Measurements from ENCODE around the gene BRWD1. TPM values are rescaled to one million over a fixed set of nuclear protein-coding genes. Genes with fewer than 3 reads are reported as not detected.

Gene BRWD1
- total RNA-seq, 3 donors from 2014 or later (not counting 1 experiment from before 2014, with no cell fraction given) = 92.0 to 93.8 (median 93.3) TPM

DNA sequence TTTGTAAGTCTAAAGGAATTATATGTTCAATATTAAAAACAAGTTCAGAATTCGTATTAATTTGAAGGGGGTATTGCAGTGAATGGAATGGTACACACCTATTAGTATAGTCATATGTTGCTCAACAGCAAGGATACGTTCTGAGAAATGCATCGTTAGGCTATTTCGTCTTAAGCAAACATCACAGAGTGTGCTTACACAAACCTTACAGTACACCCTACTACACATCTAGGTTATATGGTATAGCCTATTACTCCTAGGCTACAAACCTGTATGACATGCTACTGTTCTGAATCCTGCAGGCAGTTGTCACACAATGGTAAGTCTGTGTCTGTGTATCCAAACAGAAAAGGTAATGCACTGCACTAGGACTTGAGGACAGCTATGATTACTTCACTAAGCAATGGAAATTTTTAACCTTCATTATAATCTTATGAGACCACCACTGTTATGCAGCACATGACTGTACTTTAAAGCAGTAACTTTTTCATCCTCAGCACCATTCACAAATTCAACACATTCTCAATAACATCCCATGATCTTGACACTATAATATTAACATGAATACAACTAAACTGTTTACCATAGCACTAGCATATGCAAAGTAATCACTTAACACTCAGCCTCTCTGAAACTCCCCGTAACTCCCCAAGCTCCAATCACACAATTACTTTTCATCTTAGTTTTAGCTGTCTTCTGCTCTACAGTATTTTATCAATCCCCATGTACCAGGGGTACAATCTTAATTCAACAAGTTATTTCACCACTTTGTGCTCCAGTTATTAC lies 115.8 kb downstream of the BRWD1 start:
- H3K4me1 Mint-ChIP-seq = peaks cover 23 to 27% of the 10 kb centered on the region in 2 donors
- H3K4me3 Mint-ChIP-seq = no peak overlapping the region
- no peak for DNase-seq
- Histone ChIP-seq H3K4me3 (ENCODE audit: low read length) (no peak overlapping the region), H3K27me3 (ENCODE audit: control insufficient read depth, insufficient read depth, low read length) (no peaks in the 10 kb centered on the region), H3K36me3 (ENCODE audit: control insufficient read depth, insufficient read depth, low read length) (peaks cover 71% of the 10 kb centered on the region), H3K27ac (ENCODE audit: low read length) (no peak overlapping the region), H3K9me3 (ENCODE audit: control insufficient read depth, insufficient read depth, low read length) (no peaks in the 10 kb centered on the region), H3K4me1 (ENCODE audit: control insufficient read depth, insufficient read depth, low read length) (no peaks in the 10 kb centered on the region)
- WGBS (ENCODE audit: insufficient coverage) = 100% methylated on average over 5 of the region's 5 CpGs
- H3K9me3 Mint-ChIP-seq = no peaks in the 10 kb centered on the region
- H3K27me3 Mint-ChIP-seq (ENCODE audit: low read depth in 2 of 2) = no peaks in the 10 kb centered on the region
- intact Hi-C loops (cut with micrococcal nuclease) = no loop called here
- TF ChIP-seq, protein P1, sequence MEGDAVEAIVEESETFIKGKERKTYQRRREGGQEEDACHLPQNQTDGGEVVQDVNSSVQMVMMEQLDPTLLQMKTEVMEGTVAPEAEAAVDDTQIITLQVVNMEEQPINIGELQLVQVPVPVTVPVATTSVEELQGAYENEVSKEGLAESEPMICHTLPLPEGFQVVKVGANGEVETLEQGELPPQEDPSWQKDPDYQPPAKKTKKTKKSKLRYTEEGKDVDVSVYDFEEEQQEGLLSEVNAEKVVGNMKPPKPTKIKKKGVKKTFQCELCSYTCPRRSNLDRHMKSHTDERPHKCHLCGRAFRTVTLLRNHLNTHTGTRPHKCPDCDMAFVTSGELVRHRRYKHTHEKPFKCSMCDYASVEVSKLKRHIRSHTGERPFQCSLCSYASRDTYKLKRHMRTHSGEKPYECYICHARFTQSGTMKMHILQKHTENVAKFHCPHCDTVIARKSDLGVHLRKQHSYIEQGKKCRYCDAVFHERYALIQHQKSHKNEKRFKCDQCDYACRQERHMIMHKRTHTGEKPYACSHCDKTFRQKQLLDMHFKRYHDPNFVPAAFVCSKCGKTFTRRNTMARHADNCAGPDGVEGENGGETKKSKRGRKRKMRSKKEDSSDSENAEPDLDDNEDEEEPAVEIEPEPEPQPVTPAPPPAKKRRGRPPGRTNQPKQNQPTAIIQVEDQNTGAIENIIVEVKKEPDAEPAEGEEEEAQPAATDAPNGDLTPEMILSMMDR (IDR thresholded peaks at IDR 0.05) = no peak
- H3K27ac Mint-ChIP-seq = peak overlapping the region; percentile 79 to 95
- H3K36me3 Mint-ChIP-seq = peaks cover 19% of the 10 kb centered on the region
- no peak for ATAC-seq

DNA sequence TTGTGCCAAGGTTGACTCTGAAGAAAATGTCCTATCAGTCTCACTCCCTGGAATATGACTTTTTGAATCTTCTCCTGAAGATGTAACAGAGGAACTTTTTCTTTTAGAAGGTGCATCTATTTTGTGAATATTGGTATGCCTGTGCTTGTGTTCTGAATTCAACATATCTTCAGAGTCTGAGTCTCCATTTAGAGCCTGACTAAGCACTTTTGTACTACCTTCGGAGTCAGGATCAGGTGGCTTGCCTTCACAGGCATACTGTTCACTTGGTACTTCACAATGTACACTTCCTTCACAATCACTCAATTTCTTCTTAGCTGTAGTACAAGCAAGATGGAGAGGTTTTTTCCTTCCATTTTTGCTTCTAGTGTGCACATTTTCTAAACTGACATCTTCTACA lies 116.6 kb downstream of the BRWD1 start:
- Mint-ChIP-seq H3K27me3 (ENCODE audit: low read depth in 2 of 2) (no peaks in the 10 kb centered on the region), H3K36me3 (peaks cover 19% of the 10 kb centered on the region), H3K9me3 (no peaks in the 10 kb centered on the region), H3K4me3 (peak overlapping the region; percentile 14), H3K4me1 (peaks cover 23 to 27% of the 10 kb centered on the region in 2 donors), H3K27ac (peak overlapping the region; percentile 79 to 95)
- no peak for ATAC-seq
- WGBS (ENCODE audit: insufficient coverage) = 93% methylated on average over 1 of the region's 1 CpG
- Histone ChIP-seq H3K36me3 (ENCODE audit: control insufficient read depth, insufficient read depth, low read length) (peaks cover 65% of the 10 kb centered on the region), H3K4me1 (ENCODE audit: control insufficient read depth, insufficient read depth, low read length) (no peaks in the 10 kb centered on the region), H3K27me3 (ENCODE audit: control insufficient read depth, insufficient read depth, low read length) (no peaks in the 10 kb centered on the region), H3K27ac (ENCODE audit: low read length) (peak overlapping the region; percentile 2), H3K9me3 (ENCODE audit: control insufficient read depth, insufficient read depth, low read length) (no peaks in the 10 kb centered on the region), H3K4me3 (ENCODE audit: low read length) (no peak overlapping the region)
- DNase-seq = no peak
- intact Hi-C loops (cut with micrococcal nuclease) = no loop called here
- TF ChIP-seq, protein P1 (IDR thresholded peaks at IDR 0.05) = no peak

DNA sequence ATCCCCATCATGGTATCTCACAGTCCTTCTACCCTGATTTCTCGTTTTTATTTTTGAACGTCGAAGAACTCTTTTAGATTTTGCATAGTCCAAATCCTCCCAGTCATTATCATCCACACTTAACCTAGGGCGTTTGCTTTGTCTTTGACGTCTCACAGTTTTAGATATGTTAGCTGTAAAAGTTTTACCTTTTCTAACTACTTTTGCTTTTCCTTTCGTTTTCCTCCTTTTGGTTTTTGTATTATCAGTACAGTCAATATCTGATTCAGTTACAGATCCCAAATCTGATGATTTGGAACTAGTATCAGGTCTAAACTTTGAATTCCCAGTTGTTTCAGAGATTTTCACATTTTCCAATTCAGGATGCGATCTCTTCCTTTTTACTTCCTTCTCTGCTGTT lies 117.1 kb downstream of the BRWD1 start:
- Histone ChIP-seq H3K36me3 (ENCODE audit: control insufficient read depth, insufficient read depth, low read length) (peaks cover 60% of the 10 kb centered on the region), H3K4me1 (ENCODE audit: control insufficient read depth, insufficient read depth, low read length) (no peaks in the 10 kb centered on the region), H3K27ac (ENCODE audit: low read length) (peak overlapping the region; percentile 22), H3K9me3 (ENCODE audit: control insufficient read depth, insufficient read depth, low read length) (no peaks in the 10 kb centered on the region), H3K4me3 (ENCODE audit: low read length) (no peak overlapping the region), H3K27me3 (ENCODE audit: control insufficient read depth, insufficient read depth, low read length) (no peaks in the 10 kb centered on the region)
- DNase-seq (no peak), ATAC-seq (peak; percentile 52 to 70 (median 58))
- peaks cover 23 to 27% of the 10 kb centered on the region in 2 donors for H3K4me1 Mint-ChIP-seq
- peaks cover 17% of the 10 kb centered on the region for H3K36me3 Mint-ChIP-seq
- 87% methylated on average over 5 of the region's 7 CpGs for WGBS (ENCODE audit: insufficient coverage)
- H3K27ac Mint-ChIP-seq = peak overlapping the region; percentile 79 to 95
- no peaks in the 10 kb centered on the region for H3K9me3 Mint-ChIP-seq
- TF ChIP-seq, protein P1 (IDR thresholded peaks at IDR 0.05) = no peak
- peak overlapping the region; percentile 14 for H3K4me3 Mint-ChIP-seq
- intact Hi-C loops (cut with micrococcal nuclease) = no loop called here
- H3K27me3 Mint-ChIP-seq (ENCODE audit: low read depth in 2 of 2) = no peaks in the 10 kb centered on the region

Measured in natural killer cell (primary cell).